Nephron progenitor cell (in vitro differentiated cells): ENCODE measurements around the gene IGSF6.
"Not testable (repeated sequence)": the region's sequence is repeated elsewhere in the genome, so short reads cannot be mapped to it uniquely, and the experiment has no call there.

ENCODE experiments used
- DNase-seq: peaks from one replicate; pipeline ENCODE4 v3.0.0; 2021
- H3K27ac Mint-ChIP-seq: 2 replicates; pipeline ENCODE4 v1.8.0; 2021; ENCODE audit warnings: mild to moderate bottlenecking, moderate library complexity, mixed read lengths
- H3K27me3 Mint-ChIP-seq: 2 replicates; pipeline ENCODE4 v1.8.0; 2021; ENCODE audit warnings: mild to moderate bottlenecking, low read depth, mixed read lengths; ENCODE audit not compliant: poor library complexity
- H3K36me3 Mint-ChIP-seq: 2 replicates; pipeline ENCODE4 v1.8.0; 2021; ENCODE audit warnings: low read depth, mixed read lengths
- H3K4me1 Mint-ChIP-seq: 2 replicates; pipeline ENCODE4 v1.8.0; 2021; ENCODE audit warnings: mixed read lengths
- H3K4me3 Mint-ChIP-seq: 2 replicates; pipeline ENCODE4 v1.8.0; 2021; ENCODE audit warnings: mild to moderate bottlenecking, moderate library complexity, mixed read lengths
- H3K9me3 Mint-ChIP-seq: 2 replicates; pipeline ENCODE4 v1.8.0; 2021; ENCODE audit warnings: mild to moderate bottlenecking, moderate library complexity, mixed read lengths
- CTCF ChIP-seq: fragments of 200-600 bp; sonication (generic); IDR thresholded peaks from 2 replicates; pipeline ENCODE4 v1.5.0; 2021; ENCODE audit warnings: antibody characterized with exemption

IGSF6 gene

GRCh38 chr16:21652453-21652852 is at the start of gene IGSF6:
Gene IGSF6, minus strand, starts transcription at chr16:21652608. Its CDS starts 10 bp downstream, at chr16:21652598.
- Mint-ChIP-seq H3K9me3 (no peaks in the 10 kb centered on the region), H3K27ac (peak within 1 kb of the TSS; percentile 22), H3K27me3 (no peaks in the 10 kb centered on the region), H3K4me1 (peaks cover 8% of the 10 kb centered on the region), H3K4me3 (no peak within 1 kb of the TSS), H3K36me3 (peaks cover 31% of the 10 kb centered on the region)
- no peak for TF ChIP-seq CTCF
- no peak for DNase-seq

- Mint-ChIP-seq H3K9me3 (no peaks in the 10 kb centered on the region), H3K36me3 (no peaks in the 10 kb centered on the region), H3K4me3 (no peak overlapping the region), H3K27ac (peak overlapping the region; percentile 39), H3K27me3 (peaks cover 14% of the 10 kb centered on the region), H3K4me1 (peaks cover 6% of the 10 kb centered on the region)
- DNase-seq: no peak
- TF ChIP-seq CTCF: no peak
Measured at GRCh38 chr16:21701271-21701670, 48.9 kb upstream of the IGSF6 start.

- DNase-seq: no peak
- H3K4me3 Mint-ChIP-seq: no peak overlapping the region
Measured at GRCh38 chr16:21698169-21699032, 46.0 kb upstream of the IGSF6 start.

GRCh38 chr16:21697032-21697431 is 44.6 kb upstream of the IGSF6 start:
- H3K27ac Mint-ChIP-seq: no peak overlapping the region
- no peaks in the 10 kb centered on the region for H3K9me3 Mint-ChIP-seq
- H3K27me3 Mint-ChIP-seq: peaks cover 14% of the 10 kb centered on the region
- H3K36me3 Mint-ChIP-seq: no peaks in the 10 kb centered on the region
- no peak overlapping the region for H3K4me3 Mint-ChIP-seq
- DNase-seq: no peak
- H3K4me1 Mint-ChIP-seq: peaks cover 6% of the 10 kb centered on the region
- no peak for TF ChIP-seq CTCF

More at GRCh38 chr16:21698169-21699032, 46.0 kb upstream of the IGSF6 start:
- peaks cover 9% of the 10 kb centered on the region for H3K27me3 Mint-ChIP-seq
- H3K36me3 Mint-ChIP-seq: no peaks in the 10 kb centered on the region
- H3K9me3 Mint-ChIP-seq: no peaks in the 10 kb centered on the region
- H3K4me1 Mint-ChIP-seq: peaks cover 6% of the 10 kb centered on the region
- no peak overlapping the region for H3K27ac Mint-ChIP-seq
- TF ChIP-seq CTCF: no peak

GRCh38 chr16:21694609-21695008 is 42.2 kb upstream of the IGSF6 start:
- Mint-ChIP-seq H3K36me3 (no peaks in the 10 kb centered on the region), H3K9me3 (peaks cover 4% of the 10 kb centered on the region), H3K27ac (no peak overlapping the region), H3K27me3 (peaks cover 14% of the 10 kb centered on the region), H3K4me3 (no peak overlapping the region), H3K4me1 (peaks cover 6% of the 10 kb centered on the region)
- TF ChIP-seq CTCF: no peak
- DNase-seq: no peak

GRCh38 chr16:21690967-21691366 is 38.6 kb upstream of the IGSF6 start:
- H3K27ac Mint-ChIP-seq, H3K36me3 Mint-ChIP-seq, DNase-seq, H3K9me3 Mint-ChIP-seq, H3K4me1 Mint-ChIP-seq, H3K4me3 Mint-ChIP-seq: not testable (repeated sequence)
- peaks cover 17% of the 10 kb centered on the region for H3K27me3 Mint-ChIP-seq
